Measurements from ENCODE around the gene SYNC.

Gene SYNC

DNA sequence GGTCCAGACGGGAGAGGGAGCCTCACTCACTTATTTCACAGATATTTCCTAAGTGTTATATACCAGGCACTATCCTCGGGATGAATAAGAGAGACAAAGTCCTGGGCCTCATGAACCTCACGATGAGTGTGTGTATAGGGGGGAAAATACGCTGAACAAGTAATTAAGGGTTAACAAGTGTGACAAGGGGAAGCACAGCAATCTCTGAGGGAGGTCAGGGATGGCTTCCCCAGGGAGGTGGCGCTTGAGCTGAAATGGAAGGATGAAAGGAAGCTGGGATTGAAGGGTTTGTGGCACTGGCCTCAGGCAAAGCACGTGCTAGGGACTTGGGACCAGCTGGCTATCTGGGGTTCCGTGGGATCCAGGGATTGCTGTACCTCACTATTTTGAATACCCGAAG is 46.4 kb upstream of the SYNC start:
- Histone ChIP-seq H3K4me3 (ENCODE audit: low read length) (no peak overlapping the region), H3K9me3 (ENCODE audit: control insufficient read depth, insufficient read depth, low read length) (no peaks in the 10 kb centered on the region), H3K27me3 (ENCODE audit: control insufficient read depth, low read length) (peaks cover 22% of the 10 kb centered on the region), H3K79me2 (ENCODE audit: control insufficient read depth, low read length) (no peaks in the 10 kb centered on the region), H3K4me1 (ENCODE audit: control insufficient read depth, low read length) (peaks cover 4% of the 10 kb centered on the region), H3K36me3 (ENCODE audit: control insufficient read depth, low read length) (no peaks in the 10 kb centered on the region), H4K20me1 (ENCODE audit: control insufficient read depth, insufficient read depth, low read depth, low read length) (no peaks in the 10 kb centered on the region), H3F3A (ENCODE audit: control insufficient read depth, insufficient read depth) (no peaks in the 10 kb centered on the region), H3K27ac (ENCODE audit: low read depth, low read length) (no peak overlapping the region), H3K9me2 (replicated peaks; ENCODE audit: control insufficient read depth, low read length) (no peaks in the 10 kb centered on the region), H3K4me2 (ENCODE audit: low read length) (no peak overlapping the region)
- TF ChIP-seq, protein P1, sequence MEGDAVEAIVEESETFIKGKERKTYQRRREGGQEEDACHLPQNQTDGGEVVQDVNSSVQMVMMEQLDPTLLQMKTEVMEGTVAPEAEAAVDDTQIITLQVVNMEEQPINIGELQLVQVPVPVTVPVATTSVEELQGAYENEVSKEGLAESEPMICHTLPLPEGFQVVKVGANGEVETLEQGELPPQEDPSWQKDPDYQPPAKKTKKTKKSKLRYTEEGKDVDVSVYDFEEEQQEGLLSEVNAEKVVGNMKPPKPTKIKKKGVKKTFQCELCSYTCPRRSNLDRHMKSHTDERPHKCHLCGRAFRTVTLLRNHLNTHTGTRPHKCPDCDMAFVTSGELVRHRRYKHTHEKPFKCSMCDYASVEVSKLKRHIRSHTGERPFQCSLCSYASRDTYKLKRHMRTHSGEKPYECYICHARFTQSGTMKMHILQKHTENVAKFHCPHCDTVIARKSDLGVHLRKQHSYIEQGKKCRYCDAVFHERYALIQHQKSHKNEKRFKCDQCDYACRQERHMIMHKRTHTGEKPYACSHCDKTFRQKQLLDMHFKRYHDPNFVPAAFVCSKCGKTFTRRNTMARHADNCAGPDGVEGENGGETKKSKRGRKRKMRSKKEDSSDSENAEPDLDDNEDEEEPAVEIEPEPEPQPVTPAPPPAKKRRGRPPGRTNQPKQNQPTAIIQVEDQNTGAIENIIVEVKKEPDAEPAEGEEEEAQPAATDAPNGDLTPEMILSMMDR (IDR thresholded peaks at IDR 0.05; ENCODE audit: low read depth, low read length, poor library complexity, severe bottlenecking), result no peak
- TF ChIP-seq EZH2phosphoT487 (IDR thresholded peaks at IDR 0.05; ENCODE audit: borderline replicate concordance, low read length), result no peak

DNA sequence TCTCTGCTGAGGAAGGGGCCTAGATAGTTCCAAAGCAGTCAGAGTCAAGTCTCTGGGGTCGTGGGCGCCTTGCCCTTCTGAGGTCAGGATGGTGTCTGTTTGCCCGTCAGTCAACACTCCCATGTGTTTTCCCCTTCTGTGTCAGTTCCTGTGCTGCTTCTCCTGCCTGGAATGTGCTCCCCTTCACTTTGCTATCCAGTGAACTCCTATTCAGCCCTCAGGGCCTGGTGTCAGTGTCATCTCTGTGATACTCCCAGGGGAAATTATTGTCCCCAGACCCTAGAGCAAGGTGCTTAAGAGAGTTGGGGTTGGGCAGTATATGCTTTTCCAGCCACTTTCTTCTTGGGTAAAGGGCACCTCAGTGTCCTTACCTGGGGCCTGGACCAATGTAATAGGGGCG is 45.8 kb upstream of the SYNC start:
- Histone ChIP-seq H3K36me3 (ENCODE audit: control insufficient read depth, low read length) (no peaks in the 10 kb centered on the region), H3K27ac (ENCODE audit: low read depth, low read length) (no peak overlapping the region), H3K79me2 (ENCODE audit: control insufficient read depth, low read length) (no peaks in the 10 kb centered on the region), H3F3A (ENCODE audit: control insufficient read depth, insufficient read depth) (no peaks in the 10 kb centered on the region), H3K27me3 (ENCODE audit: control insufficient read depth, low read length) (peaks cover 28% of the 10 kb centered on the region), H3K9me3 (ENCODE audit: control insufficient read depth, insufficient read depth, low read length) (no peaks in the 10 kb centered on the region), H4K20me1 (ENCODE audit: control insufficient read depth, insufficient read depth, low read depth, low read length) (no peaks in the 10 kb centered on the region), H3K4me2 (ENCODE audit: low read length) (no peak overlapping the region), H3K9me2 (replicated peaks; ENCODE audit: control insufficient read depth, low read length) (no peaks in the 10 kb centered on the region), H3K4me3 (ENCODE audit: low read length) (no peak overlapping the region), H3K4me1 (ENCODE audit: control insufficient read depth, low read length) (peaks cover under 1% of the 10 kb centered on the region; the same call in 1 of the 2 replicates)
- TF ChIP-seq EZH2phosphoT487 (IDR thresholded peaks at IDR 0.05; ENCODE audit: borderline replicate concordance, low read length), result no peak
- TF ChIP-seq, protein P1 (IDR thresholded peaks at IDR 0.05; ENCODE audit: low read depth, low read length, poor library complexity, severe bottlenecking), result no peak

DNA sequence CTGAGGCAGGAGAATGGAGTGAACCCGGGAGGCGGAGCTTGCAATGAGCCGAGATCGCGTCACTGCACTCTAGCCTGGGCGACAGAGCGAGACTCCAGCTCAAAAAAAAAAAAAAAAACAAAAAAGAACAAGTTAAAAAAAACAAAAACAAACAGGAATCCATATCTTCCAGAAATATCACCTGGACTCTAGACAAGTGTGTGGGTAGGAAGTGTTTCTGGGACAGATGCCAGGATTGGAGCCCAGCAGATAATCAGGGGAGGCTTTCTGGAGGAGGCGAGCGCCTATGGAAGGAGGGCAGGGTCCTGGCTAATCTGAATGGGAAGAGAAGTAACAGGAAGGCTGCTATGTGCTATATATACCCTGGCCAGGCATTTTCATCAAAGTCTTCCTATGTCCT is 43.6 kb upstream of the SYNC start:
- no peaks in the 10 kb centered on the region for H3K4me1 ChIP-seq (ENCODE audit: control insufficient read depth, low read length)
- no peaks in the 10 kb centered on the region for H3K36me3 ChIP-seq (ENCODE audit: control insufficient read depth, low read length)
- no peak overlapping the region for H3K4me3 ChIP-seq (ENCODE audit: low read length)
- H3K9me2 ChIP-seq (replicated peaks; ENCODE audit: control insufficient read depth, low read length), result no peaks in the 10 kb centered on the region
- H4K20me1 ChIP-seq (ENCODE audit: control insufficient read depth, insufficient read depth, low read depth, low read length), result no peaks in the 10 kb centered on the region
- H3K27me3 ChIP-seq (ENCODE audit: control insufficient read depth, low read length), result peaks cover 36% of the 10 kb centered on the region
- no peak overlapping the region for H3K4me2 ChIP-seq (ENCODE audit: low read length)
- TF ChIP-seq, protein P1 (IDR thresholded peaks at IDR 0.05; ENCODE audit: low read depth, low read length, poor library complexity, severe bottlenecking), result no peak
- no peak for TF ChIP-seq EZH2phosphoT487 (IDR thresholded peaks at IDR 0.05; ENCODE audit: borderline replicate concordance, low read length)
- no peak overlapping the region for H3K27ac ChIP-seq (ENCODE audit: low read depth, low read length)
- no peaks in the 10 kb centered on the region for H3K79me2 ChIP-seq (ENCODE audit: control insufficient read depth, low read length)
- no peaks in the 10 kb centered on the region for H3F3A ChIP-seq (ENCODE audit: control insufficient read depth, insufficient read depth)
- H3K9me3 ChIP-seq (ENCODE audit: control insufficient read depth, insufficient read depth, low read length), result no peaks in the 10 kb centered on the region

DNA sequence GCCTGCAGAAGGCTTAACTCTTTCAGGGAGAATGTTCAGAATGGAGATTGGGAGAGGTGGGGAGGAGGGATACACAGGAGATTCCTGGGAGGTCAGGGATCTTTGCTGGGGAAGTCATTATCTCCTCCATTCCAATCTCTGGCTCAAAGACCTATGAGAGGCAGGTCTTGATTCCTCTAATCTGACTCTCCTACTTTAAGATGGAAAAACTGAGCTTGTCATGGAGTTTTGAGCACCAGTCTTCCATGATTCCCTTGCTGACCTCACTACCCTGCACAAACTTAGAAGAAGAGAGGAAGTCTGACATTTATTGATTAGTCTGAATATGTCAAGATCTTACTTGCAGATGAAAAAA is 41.5 kb upstream of the SYNC start:
- TF ChIP-seq, protein P1 (IDR thresholded peaks at IDR 0.05; ENCODE audit: low read depth, low read length, poor library complexity, severe bottlenecking), result no peak
- no peak for TF ChIP-seq EZH2phosphoT487 (IDR thresholded peaks at IDR 0.05; ENCODE audit: borderline replicate concordance, low read length)

More for the DNA sequence above, 41.5 kb upstream of the SYNC start:
- H3K79me2 ChIP-seq (ENCODE audit: control insufficient read depth, low read length), result no peaks in the 10 kb centered on the region
- no peaks in the 10 kb centered on the region for H3K9me2 ChIP-seq (replicated peaks; ENCODE audit: control insufficient read depth, low read length)
- no peaks in the 10 kb centered on the region for H3K4me1 ChIP-seq (ENCODE audit: control insufficient read depth, low read length)
- H3K4me3 ChIP-seq (ENCODE audit: low read length), result no peak overlapping the region
- H3K4me2 ChIP-seq (ENCODE audit: low read length), result no peak overlapping the region
- H3K27ac ChIP-seq (ENCODE audit: low read depth, low read length), result no peak overlapping the region
- H3F3A ChIP-seq (ENCODE audit: control insufficient read depth, insufficient read depth), result no peaks in the 10 kb centered on the region
- no peaks in the 10 kb centered on the region for H3K36me3 ChIP-seq (ENCODE audit: control insufficient read depth, low read length)
- H4K20me1 ChIP-seq (ENCODE audit: control insufficient read depth, insufficient read depth, low read depth, low read length), result no peaks in the 10 kb centered on the region
- H3K9me3 ChIP-seq (ENCODE audit: control insufficient read depth, insufficient read depth, low read length), result no peaks in the 10 kb centered on the region
- H3K27me3 ChIP-seq (ENCODE audit: control insufficient read depth, low read length), result peaks cover 46% of the 10 kb centered on the region

Data from DOHH2 (cell line).